Mesothelial cell of epicardium (in vitro differentiated cells): ENCODE data around the gene SOD2. TPM values are rescaled to one million over a fixed set of nuclear protein-coding genes. Genes with fewer than 3 reads are reported as not detected.
"Not testable (repeated sequence)": the region's sequence is repeated elsewhere in the genome, so short reads cannot be mapped to it uniquely, and the experiment has no call there.

ENCODE experiments used
- DNase-seq, 2 experiments: peaks; one replicate each; pipeline ENCODE4 v3.0.0; 2021; ENCODE audit warnings: low spot score in 2 of 2; ENCODE audit not compliant: unreplicated experiment in 2 of 2
- H3K27ac Mint-ChIP-seq: 2 replicates; pipeline ENCODE4 v1.8.0; 2021; ENCODE audit warnings: mixed read lengths
- H3K27me3 Mint-ChIP-seq: 2 replicates; pipeline ENCODE4 v1.8.0; 2021; ENCODE audit warnings: low read depth, mixed read lengths
- H3K36me3 Mint-ChIP-seq: 2 replicates; pipeline ENCODE4 v1.8.0; 2021; ENCODE audit warnings: mixed read lengths
- H3K4me1 Mint-ChIP-seq: 2 replicates; pipeline ENCODE4 v1.8.0; 2021; ENCODE audit warnings: mixed read lengths
- H3K4me3 Mint-ChIP-seq: 2 replicates; pipeline ENCODE4 v1.8.0; 2021; ENCODE audit warnings: mild to moderate bottlenecking, moderate library complexity, mixed read lengths
- H3K9me3 Mint-ChIP-seq: 2 replicates; pipeline ENCODE4 v1.8.0; 2021; ENCODE audit warnings: mixed read lengths
- total RNA-seq: library from RNA; stranded (reverse); gene quantifications from 3 replicates; pipeline ENCODE4 v1.2.1, GENCODE V29; 2021
- TF ChIP-seq, protein P1 (sequence below): fragments of 200-600 bp; sonication (generic); IDR thresholded peaks from one replicate; pipeline ENCODE4 v1.5.0; 2021; ENCODE audit warnings: antibody characterized with exemption; ENCODE audit not compliant: unreplicated experiment

SOD2 gene
- total RNA-seq, 1 donor from 2014 or later, result 67.6 TPM

DNA sequence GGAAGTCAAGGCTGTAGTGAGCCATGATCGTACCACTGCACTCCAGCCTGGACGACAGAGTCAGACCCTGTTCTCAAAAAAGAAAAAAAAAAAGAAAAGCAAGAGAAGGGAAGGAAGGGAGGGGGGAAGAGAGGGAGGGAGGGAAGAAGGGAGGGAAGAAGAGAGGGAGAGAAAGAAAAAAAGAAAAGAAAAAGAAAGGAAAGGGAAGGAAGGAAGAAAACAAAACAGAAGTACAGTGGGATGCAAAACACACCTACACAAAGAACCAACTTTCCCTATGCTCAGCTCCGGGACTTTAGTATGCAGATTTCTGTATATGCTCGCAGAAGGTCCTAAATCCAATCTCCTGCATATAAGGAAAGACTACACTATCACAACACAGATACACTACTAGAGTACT, 31.7 kb upstream of the SOD2 start:
- no peak for DNase-seq
- H3K4me1 Mint-ChIP-seq, result peaks cover 22% of the 10 kb centered on the region
- H3K9me3 Mint-ChIP-seq, result peaks cover 11% of the 10 kb centered on the region
- peak overlapping the region; percentile 34 for H3K27ac Mint-ChIP-seq
- peaks cover 20% of the 10 kb centered on the region for H3K36me3 Mint-ChIP-seq
- TF ChIP-seq, protein P1, sequence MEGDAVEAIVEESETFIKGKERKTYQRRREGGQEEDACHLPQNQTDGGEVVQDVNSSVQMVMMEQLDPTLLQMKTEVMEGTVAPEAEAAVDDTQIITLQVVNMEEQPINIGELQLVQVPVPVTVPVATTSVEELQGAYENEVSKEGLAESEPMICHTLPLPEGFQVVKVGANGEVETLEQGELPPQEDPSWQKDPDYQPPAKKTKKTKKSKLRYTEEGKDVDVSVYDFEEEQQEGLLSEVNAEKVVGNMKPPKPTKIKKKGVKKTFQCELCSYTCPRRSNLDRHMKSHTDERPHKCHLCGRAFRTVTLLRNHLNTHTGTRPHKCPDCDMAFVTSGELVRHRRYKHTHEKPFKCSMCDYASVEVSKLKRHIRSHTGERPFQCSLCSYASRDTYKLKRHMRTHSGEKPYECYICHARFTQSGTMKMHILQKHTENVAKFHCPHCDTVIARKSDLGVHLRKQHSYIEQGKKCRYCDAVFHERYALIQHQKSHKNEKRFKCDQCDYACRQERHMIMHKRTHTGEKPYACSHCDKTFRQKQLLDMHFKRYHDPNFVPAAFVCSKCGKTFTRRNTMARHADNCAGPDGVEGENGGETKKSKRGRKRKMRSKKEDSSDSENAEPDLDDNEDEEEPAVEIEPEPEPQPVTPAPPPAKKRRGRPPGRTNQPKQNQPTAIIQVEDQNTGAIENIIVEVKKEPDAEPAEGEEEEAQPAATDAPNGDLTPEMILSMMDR, result no peak
- H3K27me3 Mint-ChIP-seq, result no peaks in the 10 kb centered on the region
- no peak overlapping the region for H3K4me3 Mint-ChIP-seq

DNA sequence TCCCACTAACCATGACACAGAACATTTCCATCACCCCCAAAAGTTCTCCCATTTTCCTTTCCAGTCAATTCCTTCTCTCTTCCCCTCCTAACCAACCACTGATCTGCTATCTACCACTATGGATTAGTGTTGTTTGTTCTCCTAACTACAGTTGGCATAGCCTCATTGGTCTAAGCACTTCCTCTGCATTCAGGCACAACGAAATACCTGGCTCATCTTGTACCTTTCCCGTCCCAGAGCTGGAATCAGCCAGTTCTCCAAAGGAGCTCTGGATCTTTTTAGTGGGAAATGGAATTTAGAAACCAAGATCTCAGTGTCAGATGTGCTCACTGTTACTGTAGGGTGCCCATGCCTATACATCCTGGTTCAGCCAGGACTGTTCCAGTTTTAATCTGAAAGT, 30.2 kb upstream of the SOD2 start:
- TF ChIP-seq, protein P1, result no peak
- H3K4me3 Mint-ChIP-seq, result no peak overlapping the region
- H3K4me1 Mint-ChIP-seq, result peaks cover 7% of the 10 kb centered on the region
- no peaks in the 10 kb centered on the region for H3K27me3 Mint-ChIP-seq
- H3K9me3 Mint-ChIP-seq, result peaks cover 11% of the 10 kb centered on the region
- H3K36me3 Mint-ChIP-seq, result peaks cover 20% of the 10 kb centered on the region
- no peak overlapping the region for H3K27ac Mint-ChIP-seq
- DNase-seq, result no peak

DNA sequence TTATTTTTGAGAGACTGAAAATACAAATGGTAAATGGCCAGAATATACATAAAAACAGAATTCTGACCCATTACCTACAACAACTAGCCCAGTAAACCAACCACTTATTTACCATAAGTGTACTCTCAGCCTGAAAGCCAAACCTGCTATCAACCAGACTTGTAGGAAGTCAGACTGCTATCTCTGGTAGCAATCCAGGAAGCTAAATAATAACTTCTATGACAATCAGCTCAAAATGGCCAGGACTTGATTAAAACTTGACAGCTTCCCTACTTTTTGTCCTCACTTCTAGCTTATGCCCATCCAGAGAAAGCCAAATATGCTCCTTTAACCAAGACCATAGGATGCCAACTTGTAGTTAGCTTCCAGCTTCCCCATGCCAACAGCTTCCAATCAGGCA, 29.6 kb upstream of the SOD2 start:
- no peak overlapping the region for H3K27ac Mint-ChIP-seq
- H3K27me3 Mint-ChIP-seq, result no peaks in the 10 kb centered on the region
- TF ChIP-seq, protein P1, result no peak
- H3K36me3 Mint-ChIP-seq, result peaks cover 20% of the 10 kb centered on the region
- peaks cover 11% of the 10 kb centered on the region for H3K9me3 Mint-ChIP-seq
- H3K4me1 Mint-ChIP-seq, result peaks cover 7% of the 10 kb centered on the region
- H3K4me3 Mint-ChIP-seq, result no peak overlapping the region
- no peak for DNase-seq

DNA sequence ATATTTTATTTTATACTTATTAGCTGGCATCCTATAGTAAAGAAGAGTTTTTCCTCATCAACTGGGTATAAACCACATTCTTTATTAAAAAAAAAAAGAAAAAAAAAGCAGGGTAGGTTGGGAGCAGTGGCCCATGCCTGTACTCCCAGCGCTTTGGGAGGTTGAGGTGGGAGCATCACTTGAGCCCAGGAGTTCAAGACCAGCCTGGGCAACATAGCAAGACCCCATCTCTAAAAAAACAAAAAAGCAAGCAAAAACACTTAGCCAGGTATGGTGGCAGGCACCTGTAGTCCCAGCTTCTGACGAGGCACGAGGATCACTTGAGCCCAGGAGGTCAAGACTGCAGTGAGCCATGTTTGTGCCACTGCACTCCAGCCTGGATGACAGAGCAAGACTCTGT, 28.9 kb upstream of the SOD2 start:
- H3K4me1 Mint-ChIP-seq, H3K27ac Mint-ChIP-seq, DNase-seq, H3K4me3 Mint-ChIP-seq, H3K27me3 Mint-ChIP-seq: not testable (repeated sequence)
- peaks cover 11% of the 10 kb centered on the region for H3K9me3 Mint-ChIP-seq
- peaks cover 20% of the 10 kb centered on the region for H3K36me3 Mint-ChIP-seq

DNA sequence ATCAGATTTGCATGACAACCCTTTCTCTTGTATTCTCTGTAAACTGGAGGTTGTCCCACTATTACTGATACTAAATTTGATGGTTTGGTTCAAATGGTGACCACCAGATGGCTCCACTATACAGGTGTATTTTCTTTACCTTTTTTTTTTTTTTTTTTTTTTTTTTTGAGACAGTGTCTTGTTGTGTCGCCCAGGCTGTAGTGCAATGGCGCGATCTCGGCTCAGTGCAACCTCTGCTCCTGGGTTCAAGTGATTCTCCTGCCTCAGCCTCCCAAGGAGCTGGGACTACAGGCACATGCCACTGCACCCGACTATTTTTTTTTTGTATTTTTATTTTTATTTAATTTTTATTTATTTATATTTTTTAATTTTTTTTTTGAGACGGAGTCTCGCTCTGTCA, 27.7 kb upstream of the SOD2 start:
- no peak overlapping the region for H3K4me3 Mint-ChIP-seq
- peaks cover 11% of the 10 kb centered on the region for H3K9me3 Mint-ChIP-seq
- no peaks in the 10 kb centered on the region for H3K27me3 Mint-ChIP-seq
- DNase-seq, result no peak
- no peak overlapping the region for H3K27ac Mint-ChIP-seq
- TF ChIP-seq, protein P1, result peak; percentile 67
- peaks cover 20% of the 10 kb centered on the region for H3K36me3 Mint-ChIP-seq
- H3K4me1 Mint-ChIP-seq, result no peaks in the 10 kb centered on the region

DNA sequence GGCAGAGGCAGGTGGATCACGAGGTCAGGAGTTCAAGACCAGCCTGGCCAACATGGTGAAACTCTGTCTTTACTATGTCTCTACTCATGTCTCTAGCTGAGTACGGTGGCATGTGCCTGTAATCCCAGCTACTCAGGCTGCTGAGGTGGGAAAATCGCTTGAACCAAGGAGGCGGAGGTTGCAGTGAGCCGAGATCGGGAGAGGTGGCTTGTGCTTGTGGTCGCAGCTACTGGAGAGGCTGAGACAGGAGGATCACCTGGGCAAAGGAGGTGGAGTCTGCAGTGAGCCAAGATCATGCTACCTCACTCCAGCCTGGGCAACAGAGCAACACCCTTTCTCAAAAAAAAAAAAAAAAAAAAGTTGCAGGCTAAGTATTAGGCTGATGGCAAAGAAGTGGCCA, 26.2 kb upstream of the SOD2 start:
- Mint-ChIP-seq H3K27me3 (no peaks in the 10 kb centered on the region), H3K36me3 (peaks cover 23% of the 10 kb centered on the region), H3K4me1 (no peaks in the 10 kb centered on the region), H3K9me3 (peaks cover 11% of the 10 kb centered on the region), H3K27ac (no peak overlapping the region), H3K4me3 (no peak overlapping the region)
- no peak for DNase-seq
- TF ChIP-seq, protein P1, result no peak
